HG03175 (cell line): ENCODE measurements around the gene PRLH.

ENCODE experiments used
- ATAC-seq: cut with Tn5 transposase; IDR thresholded peaks from one replicate; pipeline ENCODE4 v1.9.1; 2021; ENCODE audit warnings: mild to moderate bottlenecking, moderate library complexity; ENCODE audit not compliant: unreplicated experiment

The PRLH gene

DNA sequence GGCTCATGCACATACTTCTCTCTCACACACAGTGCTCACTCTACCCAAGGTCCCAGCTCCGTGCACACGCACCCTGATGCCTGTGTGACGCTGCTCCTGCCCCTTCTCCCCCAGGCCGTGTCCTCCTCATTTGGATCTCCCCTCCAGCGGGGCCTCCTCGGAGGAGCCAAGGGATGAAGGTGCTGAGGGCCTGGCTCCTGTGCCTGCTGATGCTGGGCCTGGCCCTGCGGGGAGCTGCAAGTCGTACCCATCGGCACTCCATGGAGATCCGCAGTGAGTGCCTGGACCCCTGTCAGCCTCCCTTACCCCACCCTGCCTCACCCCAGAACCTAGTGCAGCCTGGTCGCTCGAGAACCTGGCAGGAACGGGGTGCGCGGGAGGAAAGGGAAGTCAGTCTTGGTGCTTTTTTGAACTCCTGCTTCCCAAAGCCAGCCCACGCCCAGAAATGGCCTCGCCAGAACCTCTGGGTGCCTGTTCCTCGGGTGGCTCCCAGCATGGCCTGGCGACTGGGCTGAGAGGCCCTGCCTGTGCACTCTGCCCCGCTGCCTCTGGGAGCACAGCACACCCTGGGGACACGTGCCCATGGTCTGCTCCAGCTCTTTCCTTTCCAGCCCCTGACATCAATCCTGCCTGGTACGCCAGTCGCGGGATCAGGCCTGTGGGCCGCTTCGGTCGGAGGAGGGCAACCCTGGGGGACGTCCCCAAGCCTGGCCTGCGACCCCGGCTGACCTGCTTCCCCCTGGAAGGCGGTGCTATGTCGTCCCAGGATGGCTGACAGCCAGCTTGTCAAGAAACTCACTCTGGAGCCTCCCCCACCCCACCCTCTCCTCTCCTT, at the start of gene PRLH:
TSS of gene PRLH (plus strand) at position 174 of the 835 bp plus-strand sequence. CDS start at position 174, 0 bp downstream.
- ATAC-seq = no peak

GRCh38 chr2:237517163-237517562, 49.2 kb upstream of the PRLH start:
- no peak for ATAC-seq

GRCh38 chr2:237517990-237518389, 48.4 kb upstream of the PRLH start:
- ATAC-seq = no peak

- ATAC-seq = no peak
These were observed 46.7 kb upstream of the PRLH start for GRCh38 chr2:237519506-237520245.

GRCh38 chr2:237520290-237520689, 46.1 kb upstream of the PRLH start:
- no peak for ATAC-seq

DNA sequence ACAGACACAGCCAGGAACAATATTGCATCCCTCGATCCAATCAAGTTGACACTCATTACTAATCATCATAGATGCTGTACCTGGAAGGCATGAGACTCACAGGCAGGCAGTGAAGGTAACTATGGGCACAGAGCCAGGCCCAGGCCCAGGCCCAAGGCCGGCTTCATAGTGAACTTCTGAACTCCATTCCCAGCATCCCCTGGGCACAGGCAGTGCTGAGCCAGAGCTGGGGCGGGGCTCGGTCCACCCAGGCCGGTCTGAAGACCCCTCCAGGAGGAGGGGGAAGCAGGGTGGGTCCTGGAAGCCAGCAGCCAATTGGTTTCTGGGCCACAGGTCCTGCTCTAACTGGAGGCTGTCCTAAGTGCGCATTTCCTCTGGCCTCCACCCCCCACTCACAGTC, 41.7 kb upstream of the PRLH start:
- ATAC-seq = no peak

GRCh38 chr2:237525559-237526157, 40.7 kb upstream of the PRLH start:
- no peak for ATAC-seq

- ATAC-seq = no peak
These were observed 39.1 kb upstream of the PRLH start for GRCh38 chr2:237527233-237527632.

DNA sequence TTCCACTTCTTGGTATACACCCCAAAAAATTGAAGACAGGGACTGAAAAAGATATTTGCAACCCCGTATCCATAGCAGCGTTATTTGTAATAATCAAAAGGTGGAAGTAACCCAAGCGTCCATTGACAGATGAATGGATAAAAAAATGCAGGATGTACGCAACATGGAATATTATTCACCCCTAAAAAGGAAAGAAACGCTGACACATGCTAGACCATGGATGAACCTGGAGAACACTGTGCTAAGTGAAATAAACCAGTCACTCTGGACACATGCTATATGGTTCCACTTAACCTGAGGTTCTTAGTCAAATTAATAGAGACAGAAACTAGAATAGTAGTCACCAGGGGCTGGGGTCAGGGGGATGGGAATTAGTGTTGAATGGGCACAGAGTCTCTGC, 38.6 kb upstream of the PRLH start:
- ATAC-seq = no peak

DNA sequence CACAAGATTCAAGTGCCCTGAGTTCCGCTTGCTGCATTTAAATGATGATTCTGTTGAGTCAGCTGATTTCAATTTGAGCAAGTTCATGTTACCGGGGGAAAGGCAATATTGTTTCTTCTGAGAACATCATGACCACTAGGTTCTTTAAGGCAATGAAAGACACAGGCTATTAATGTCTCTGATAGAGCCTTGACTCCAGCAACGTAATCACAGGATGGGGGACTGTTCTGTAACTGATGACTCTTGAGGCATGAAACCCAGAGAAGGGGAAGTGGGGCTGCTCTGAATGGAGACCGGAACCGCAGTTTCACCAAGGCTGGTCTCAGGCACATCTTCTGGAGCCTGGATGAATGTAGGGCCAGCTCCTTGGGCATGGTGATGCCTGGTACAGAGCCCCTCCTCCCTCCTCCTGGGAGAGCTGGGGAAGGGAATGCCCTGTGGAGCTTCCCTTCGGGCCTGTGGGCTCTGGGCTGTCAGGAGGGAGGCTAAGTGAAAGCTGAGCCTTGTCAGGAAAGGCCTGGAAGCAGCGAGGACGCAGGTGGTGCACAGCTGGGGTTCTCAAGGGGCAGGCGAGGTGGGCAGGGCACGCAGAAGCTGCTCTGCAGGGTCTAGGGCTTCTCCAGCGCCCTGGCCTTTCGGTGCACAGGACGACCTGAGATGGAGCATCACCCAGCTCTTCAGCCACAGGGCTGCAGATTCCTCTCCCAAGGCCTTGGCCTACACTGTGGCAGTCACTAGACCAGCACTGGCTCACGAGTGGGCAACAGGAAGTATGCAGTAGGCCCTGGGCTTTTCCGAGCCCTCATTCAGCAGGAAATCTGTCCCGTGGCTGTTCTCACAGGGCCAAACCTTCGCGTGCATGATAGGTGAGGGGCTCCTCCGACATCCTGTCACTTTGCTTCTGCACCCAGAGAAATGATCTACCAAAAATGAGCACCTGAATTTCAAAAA, 36.6 kb upstream of the PRLH start:
- peak; percentile 96 for ATAC-seq

- ATAC-seq = peak; percentile 47
These were observed 35.6 kb upstream of the PRLH start for GRCh38 chr2:237530472-237531433.

DNA sequence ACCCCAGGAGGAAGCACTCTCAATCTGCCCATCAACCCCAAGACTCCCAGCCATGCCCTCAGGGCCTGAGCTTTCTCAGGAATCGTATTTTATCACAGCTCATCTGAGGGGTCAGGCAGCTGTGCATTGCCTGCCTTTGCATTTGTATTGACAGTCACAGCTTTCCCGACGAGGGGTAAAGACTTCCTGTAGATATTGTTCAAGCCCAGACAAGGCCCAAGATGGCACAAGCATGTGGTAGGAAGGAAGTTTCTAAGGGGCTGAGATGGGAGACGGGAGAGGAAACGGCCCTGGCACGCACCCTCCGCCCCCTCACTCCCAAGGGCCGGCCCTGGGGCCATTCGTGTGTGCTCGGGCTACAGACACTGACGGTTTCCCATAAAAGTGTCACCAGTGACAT, 34.2 kb upstream of the PRLH start:
- no peak for ATAC-seq

GRCh38 chr2:237533668-237534161, 32.7 kb upstream of the PRLH start:
- no peak for ATAC-seq

GRCh38 chr2:237534380-237534779, 32.0 kb upstream of the PRLH start:
- ATAC-seq = no peak

DNA sequence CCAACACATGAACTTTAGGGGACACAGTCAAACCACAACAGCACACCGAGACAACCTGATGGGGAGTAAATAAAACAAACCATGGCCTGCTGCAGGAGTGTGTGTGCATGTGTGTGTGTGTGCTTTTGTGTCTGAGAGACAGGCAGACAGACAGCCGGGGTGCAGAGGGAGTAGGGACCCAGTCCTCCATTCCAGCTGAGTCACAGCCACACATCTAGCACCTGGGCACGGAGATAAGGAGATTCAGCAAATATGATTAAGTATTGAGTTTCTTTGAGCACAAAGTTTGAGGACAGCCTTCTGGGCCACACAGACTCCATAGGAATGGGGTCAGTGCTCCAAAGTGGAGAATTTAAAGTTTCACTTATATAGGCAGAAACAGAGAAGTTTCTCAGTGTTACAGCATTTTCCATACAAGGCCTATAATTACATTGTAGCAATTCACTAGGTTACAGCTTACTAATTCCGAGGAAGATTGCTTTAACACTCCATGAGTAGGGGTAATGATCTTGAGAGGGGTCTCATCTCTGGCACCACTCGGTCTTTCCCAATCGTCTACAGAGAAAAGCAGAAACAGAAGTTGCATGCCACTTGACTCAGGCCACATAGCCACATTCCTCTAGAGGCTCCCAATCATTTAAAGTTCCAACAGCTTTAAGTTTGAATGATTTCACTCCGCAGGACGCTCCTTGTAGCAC, 30.8 kb upstream of the PRLH start:
- no peak for ATAC-seq

DNA sequence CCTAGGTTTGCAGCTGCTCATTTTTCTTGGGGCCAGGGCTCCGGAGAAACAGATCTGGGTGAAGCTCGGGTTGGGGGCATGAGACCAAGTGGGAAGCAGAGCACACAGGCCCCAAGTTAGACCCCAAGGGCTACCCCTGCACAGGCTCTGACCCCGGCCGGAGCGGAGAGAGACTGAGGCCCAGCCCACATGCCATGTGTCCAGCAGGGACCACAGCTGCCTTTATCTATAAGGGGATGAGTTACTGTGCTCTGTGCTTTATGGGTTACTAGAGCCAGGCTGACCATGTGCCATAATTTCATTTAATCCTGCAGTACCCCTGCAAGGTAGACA, 30.3 kb upstream of the PRLH start:
- ATAC-seq = no peak

DNA sequence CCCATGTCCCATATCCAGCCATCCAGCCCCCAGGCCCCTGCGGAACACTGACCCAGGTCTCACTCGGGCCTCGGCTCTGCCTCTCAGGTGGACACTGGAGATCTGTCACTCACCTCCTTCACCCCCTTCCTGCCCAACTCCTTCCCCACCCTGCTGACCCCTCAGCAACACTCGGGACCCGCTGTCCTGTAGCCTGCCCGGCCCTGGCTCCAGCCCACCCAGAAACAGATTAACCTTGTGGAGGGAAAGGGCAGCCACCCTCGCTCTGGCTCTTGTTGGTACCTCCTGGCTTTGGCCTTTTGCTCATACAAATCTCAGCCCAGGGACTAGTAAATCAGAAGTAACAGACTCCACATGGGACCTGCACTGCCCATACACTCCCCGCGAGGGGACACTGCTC, 29.8 kb upstream of the PRLH start:
- ATAC-seq = no peak

- no peak for ATAC-seq
These were observed 28.2 kb upstream of the PRLH start for GRCh38 chr2:237538001-237538720.
